ENCODE data around the gene ASB16. TPM values are rescaled to one million over a fixed set of nuclear protein-coding genes. Genes with fewer than 3 reads are reported as not detected.

Gene ASB16
- total and polyA plus RNA-seq, 9 of the 15 experiments (the other 6 are each of a cell fraction or from before 2014, with no cell fraction given) = 0.03 to 0.07 TPM; not detected in 7

DNA sequence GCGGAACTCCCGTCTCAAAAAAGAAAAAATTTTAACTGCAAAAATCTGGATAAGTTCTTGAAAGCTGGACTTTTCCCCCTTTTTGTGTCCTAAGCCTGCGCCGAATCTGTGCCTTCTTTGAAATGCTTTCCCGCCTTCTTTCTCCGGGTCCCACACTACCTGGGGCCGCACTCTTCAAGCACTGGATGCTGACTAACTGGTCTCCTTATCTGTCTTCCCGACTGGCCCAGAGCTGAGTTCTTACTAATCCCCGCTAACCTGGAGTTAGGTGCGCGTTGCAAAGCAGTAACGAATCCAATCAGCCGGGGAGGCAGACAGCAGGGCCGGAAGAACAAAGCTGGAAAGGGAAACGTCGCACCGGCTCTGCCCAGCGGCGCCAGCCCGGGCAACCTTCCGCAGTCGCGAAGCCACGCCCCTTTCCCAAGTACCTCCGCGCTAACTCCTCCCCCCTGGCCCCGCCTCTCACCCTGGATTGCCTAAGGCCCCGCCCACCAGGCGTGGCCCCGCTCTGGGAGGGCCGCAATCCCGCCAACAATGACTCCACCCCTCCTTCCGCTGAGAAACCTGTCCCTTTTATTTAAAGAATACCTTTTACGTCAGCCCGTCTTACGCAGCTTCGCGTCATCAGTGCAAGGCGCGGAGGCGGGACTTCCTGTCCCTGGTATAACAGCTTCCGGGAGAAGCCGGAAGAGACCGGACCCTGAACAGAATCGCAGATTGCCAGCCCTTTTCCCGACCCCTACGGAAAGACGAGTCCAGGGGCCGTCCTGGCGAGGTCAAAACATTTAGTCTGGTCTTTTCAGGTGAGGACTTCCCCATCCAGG is 16.0 kb downstream of the ASB16 start, which contains the start of gene TMUB2 (continued):
- TF ChIP-seq, protein P1, sequence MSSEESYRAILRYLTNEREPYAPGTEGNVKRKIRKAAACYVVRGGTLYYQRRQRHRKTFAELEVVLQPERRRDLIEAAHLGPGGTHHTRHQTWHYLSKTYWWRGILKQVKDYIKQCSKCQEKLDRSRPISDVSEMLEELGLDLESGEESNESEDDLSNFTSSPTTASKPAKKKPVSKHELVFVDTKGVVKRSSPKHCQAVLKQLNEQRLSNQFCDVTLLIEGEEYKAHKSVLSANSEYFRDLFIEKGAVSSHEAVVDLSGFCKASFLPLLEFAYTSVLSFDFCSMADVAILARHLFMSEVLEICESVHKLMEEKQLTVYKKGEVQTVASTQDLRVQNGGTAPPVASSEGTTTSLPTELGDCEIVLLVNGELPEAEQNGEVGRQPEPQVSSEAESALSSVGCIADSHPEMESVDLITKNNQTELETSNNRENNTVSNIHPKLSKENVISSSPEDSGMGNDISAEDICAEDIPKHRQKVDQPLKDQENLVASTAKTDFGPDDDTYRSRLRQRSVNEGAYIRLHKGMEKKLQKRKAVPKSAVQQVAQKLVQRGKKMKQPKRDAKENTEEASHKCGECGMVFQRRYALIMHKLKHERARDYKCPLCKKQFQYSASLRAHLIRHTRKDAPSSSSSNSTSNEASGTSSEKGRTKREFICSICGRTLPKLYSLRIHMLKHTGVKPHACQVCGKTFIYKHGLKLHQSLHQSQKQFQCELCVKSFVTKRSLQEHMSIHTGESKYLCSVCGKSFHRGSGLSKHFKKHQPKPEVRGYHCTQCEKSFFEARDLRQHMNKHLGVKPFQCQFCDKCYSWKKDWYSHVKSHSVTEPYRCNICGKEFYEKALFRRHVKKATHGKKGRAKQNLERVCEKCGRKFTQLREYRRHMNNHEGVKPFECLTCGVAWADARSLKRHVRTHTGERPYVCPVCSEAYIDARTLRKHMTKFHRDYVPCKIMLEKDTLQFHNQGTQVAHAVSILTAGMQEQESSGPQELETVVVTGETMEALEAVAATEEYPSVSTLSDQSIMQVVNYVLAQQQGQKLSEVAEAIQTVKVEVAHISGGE (CRISPR knock-in tag; IDR thresholded peaks at IDR 0.05) = peak in 1 of 3 experiments; percentile 88; a peak in 2 of 6 replicates
- TF ChIP-seq TEAD4 (IDR thresholded peaks at IDR 0.05; ENCODE audit: low read length) = peak; percentile 29; the same call in 1 of the 2 replicates
- no peak for TF ChIP-seq TEAD4 (CRISPR knock-in tag; IDR thresholded peaks at IDR 0.05; ENCODE audit: borderline replicate concordance)
- peak; percentile 84 for TF ChIP-seq NR2C1 (IDR thresholded peaks at IDR 0.05)
- peak; percentile 86 for TF ChIP-seq NR2C1 (tag; IDR thresholded peaks at IDR 0.05)
- TF ChIP-seq MAZ (CRISPR knock-in tag; conservative IDR thresholded peaks at IDR 0.05 in 1 of 2, IDR thresholded peaks at IDR 0.05 in 1 of 2) = peak in 1 of 2 experiments; percentile 77; a peak in 3 of 4 replicates
- TF ChIP-seq, protein P2, sequence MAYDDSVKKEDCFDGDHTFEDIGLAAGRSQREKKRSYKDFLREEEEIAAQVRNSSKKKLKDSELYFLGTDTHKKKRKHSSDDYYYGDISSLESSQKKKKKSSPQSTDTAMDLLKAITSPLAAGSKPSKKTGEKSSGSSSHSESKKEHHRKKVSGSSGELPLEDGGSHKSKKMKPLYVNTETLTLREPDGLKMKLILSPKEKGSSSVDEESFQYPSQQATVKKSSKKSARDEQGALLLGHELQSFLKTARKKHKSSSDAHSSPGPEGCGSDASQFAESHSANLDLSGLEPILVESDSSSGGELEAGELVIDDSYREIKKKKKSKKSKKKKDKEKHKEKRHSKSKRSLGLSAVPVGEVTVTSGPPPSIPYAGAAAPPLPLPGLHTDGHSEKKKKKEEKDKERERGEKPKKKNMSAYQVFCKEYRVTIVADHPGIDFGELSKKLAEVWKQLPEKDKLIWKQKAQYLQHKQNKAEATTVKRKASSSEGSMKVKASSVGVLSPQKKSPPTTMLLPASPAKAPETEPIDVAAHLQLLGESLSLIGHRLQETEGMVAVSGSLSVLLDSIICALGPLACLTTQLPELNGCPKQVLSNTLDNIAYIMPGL (CRISPR knock-in tag; IDR thresholded peaks at IDR 0.05) = 0 out of 2 replicates have a peak, but pooled peaks have one; percentile 34
- peak; percentile 66 to 84; a peak in 2 of 4 replicates for TF ChIP-seq SIN3A (IDR thresholded peaks at IDR 0.05; ENCODE audit: borderline replicate concordance in 2 of 2, control insufficient read depth in 1 of 2, low read depth in 2 of 2, low read length in 2 of 2)
- no peak for TF ChIP-seq ZNF23 (CRISPR knock-in tag; IDR thresholded peaks at IDR 0.05)
- TF ChIP-seq, protein P3, sequence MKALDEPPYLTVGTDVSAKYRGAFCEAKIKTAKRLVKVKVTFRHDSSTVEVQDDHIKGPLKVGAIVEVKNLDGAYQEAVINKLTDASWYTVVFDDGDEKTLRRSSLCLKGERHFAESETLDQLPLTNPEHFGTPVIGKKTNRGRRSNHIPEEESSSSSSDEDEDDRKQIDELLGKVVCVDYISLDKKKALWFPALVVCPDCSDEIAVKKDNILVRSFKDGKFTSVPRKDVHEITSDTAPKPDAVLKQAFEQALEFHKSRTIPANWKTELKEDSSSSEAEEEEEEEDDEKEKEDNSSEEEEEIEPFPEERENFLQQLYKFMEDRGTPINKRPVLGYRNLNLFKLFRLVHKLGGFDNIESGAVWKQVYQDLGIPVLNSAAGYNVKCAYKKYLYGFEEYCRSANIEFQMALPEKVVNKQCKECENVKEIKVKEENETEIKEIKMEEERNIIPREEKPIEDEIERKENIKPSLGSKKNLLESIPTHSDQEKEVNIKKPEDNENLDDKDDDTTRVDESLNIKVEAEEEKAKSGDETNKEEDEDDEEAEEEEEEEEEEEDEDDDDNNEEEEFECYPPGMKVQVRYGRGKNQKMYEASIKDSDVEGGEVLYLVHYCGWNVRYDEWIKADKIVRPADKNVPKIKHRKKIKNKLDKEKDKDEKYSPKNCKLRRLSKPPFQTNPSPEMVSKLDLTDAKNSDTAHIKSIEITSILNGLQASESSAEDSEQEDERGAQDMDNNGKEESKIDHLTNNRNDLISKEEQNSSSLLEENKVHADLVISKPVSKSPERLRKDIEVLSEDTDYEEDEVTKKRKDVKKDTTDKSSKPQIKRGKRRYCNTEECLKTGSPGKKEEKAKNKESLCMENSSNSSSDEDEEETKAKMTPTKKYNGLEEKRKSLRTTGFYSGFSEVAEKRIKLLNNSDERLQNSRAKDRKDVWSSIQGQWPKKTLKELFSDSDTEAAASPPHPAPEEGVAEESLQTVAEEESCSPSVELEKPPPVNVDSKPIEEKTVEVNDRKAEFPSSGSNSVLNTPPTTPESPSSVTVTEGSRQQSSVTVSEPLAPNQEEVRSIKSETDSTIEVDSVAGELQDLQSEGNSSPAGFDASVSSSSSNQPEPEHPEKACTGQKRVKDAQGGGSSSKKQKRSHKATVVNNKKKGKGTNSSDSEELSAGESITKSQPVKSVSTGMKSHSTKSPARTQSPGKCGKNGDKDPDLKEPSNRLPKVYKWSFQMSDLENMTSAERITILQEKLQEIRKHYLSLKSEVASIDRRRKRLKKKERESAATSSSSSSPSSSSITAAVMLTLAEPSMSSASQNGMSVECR (CRISPR knock-in tag; IDR thresholded peaks at IDR 0.05) = 0 out of 2 replicates have a peak, but pooled peaks have one; percentile 25
- TF ChIP-seq MTA3 (IDR thresholded peaks at IDR 0.05; ENCODE audit: borderline replicate concordance) = peak; percentile 98
- TF ChIP-seq ETV5 (CRISPR knock-in tag; IDR thresholded peaks at IDR 0.05; ENCODE audit: low read depth) = peak; percentile 71; the same call in 1 of the 2 replicates
- TF ChIP-seq EGR1 (conservative IDR thresholded peaks at IDR 0.05) = 0 out of 2 replicates have a peak, but pooled peaks have one; percentile 28
- TF ChIP-seq SMAD4 (CRISPR knock-in tag; conservative IDR thresholded peaks at IDR 0.05) = peak; percentile 56; the same call in 1 of the 2 replicates
